ENCODE results near the gene SLC44A5.

The SLC44A5 gene

DNA sequence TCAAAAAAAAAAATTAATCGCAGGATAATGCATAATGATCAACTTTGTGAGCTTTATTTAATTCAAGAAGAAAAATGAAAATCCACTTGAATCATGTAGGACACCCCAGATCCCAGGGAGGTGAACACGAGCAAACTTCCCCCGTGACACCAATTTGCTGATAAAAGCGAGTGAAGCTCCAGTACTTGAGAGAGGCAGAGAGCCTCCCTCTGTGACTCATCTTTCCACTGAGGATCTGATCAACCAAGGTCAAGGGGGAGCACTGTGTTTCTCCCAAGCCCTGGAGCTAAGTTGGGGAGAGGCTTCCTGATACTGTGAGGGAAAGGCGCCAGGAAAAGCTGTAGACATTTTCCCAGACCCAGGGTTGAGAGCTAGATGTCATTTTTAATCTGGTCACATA is 160.9 kb downstream of the SLC44A5 start:
- no peak for DNase-seq (ENCODE audit: low read depth)
- H3K4me3 ChIP-seq (ENCODE audit: low read depth, low read length), result no peak overlapping the region
- TF ChIP-seq, protein P1, sequence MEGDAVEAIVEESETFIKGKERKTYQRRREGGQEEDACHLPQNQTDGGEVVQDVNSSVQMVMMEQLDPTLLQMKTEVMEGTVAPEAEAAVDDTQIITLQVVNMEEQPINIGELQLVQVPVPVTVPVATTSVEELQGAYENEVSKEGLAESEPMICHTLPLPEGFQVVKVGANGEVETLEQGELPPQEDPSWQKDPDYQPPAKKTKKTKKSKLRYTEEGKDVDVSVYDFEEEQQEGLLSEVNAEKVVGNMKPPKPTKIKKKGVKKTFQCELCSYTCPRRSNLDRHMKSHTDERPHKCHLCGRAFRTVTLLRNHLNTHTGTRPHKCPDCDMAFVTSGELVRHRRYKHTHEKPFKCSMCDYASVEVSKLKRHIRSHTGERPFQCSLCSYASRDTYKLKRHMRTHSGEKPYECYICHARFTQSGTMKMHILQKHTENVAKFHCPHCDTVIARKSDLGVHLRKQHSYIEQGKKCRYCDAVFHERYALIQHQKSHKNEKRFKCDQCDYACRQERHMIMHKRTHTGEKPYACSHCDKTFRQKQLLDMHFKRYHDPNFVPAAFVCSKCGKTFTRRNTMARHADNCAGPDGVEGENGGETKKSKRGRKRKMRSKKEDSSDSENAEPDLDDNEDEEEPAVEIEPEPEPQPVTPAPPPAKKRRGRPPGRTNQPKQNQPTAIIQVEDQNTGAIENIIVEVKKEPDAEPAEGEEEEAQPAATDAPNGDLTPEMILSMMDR (IDR thresholded peaks at IDR 0.05; ENCODE audit: low read depth, low read length, missing control alignments), result no peak
- in situ Hi-C loops (cut with HindIII; ENCODE audit: low sequenced_read_pairs), result no loop called here

DNA sequence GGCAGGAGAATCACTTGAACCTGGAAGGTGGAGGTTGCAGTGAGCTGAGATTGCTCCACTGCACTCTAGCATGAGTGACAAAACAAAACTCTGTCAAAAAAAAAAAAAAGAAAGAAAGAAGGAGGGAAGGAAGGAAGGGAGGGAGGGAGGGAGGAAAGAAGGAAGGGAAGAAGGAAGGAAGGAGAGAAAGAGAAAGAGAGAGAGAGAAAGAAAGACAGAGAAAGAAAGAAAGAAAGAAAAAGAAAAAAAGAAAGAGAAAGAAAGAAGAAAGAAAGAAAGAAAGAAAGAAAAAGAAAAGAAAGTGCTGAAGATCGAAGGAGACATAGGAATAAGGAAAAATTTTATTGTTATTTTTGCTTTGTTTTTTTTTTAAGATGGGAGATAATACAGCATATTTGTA is 166.7 kb downstream of the SLC44A5 start:
- TF ChIP-seq, protein P1 (IDR thresholded peaks at IDR 0.05; ENCODE audit: low read depth, low read length, missing control alignments), result no peak
- in situ Hi-C loops (cut with HindIII; ENCODE audit: low sequenced_read_pairs), result no loop called here
- no peak for DNase-seq (ENCODE audit: low read depth)
- H3K4me3 ChIP-seq (ENCODE audit: low read depth, low read length), result no peak overlapping the region

- DNase-seq (ENCODE audit: low read depth), result no peak
- no peak overlapping the region for H3K4me3 ChIP-seq (ENCODE audit: low read depth, low read length)
- TF ChIP-seq, protein P1 (IDR thresholded peaks at IDR 0.05; ENCODE audit: low read depth, low read length, missing control alignments), result no peak
- in situ Hi-C loops (cut with HindIII; ENCODE audit: low sequenced_read_pairs), result no loop called here
Observed at GRCh38 chr1:75440274-75440673, 170.6 kb downstream of the SLC44A5 start.

DNA sequence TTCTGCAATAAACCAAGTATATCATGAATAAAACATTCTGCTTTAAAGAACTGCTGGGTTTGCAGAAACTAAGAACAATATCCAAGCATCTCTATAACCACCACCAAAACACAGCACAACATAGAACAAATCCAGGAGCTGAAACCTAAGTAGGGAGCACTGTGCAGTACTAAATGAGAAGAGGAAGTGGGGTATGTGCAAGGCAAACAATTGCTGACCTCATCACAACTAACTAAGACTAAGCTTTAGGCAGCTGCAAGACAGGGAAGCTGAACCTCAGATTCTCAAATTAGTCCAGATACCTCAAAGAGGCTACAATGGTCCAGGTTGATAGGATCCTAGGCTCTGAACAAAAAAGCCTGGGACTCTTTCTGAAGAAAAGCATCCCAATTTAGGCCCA is 172.6 kb downstream of the SLC44A5 start:
- in situ Hi-C loops (cut with HindIII; ENCODE audit: low sequenced_read_pairs), result no loop called here
- no peak overlapping the region for H3K4me3 ChIP-seq (ENCODE audit: low read depth, low read length)
- TF ChIP-seq, protein P1 (IDR thresholded peaks at IDR 0.05; ENCODE audit: low read depth, low read length, missing control alignments), result no peak
- DNase-seq (ENCODE audit: low read depth), result no peak

DNA sequence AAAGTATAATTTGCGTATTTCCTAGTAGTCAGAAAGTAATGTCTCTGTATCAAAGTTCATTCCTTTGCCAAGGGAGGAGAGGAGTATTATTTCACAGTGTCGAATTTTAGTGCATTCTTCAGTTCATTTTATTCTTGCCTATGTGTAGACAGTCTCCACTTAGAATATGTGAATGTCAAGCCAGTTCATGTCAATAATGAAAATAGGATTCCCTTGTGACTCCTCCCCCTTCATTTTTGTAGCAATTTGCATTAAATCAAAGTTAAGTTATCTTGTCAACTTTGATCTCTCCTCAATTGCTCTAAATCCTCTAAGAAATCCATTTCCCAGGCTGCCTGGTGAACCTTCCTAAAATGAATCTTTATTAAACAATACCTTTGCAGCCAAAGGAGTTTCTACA is 179.1 kb downstream of the SLC44A5 start:
- no peak overlapping the region for H3K4me3 ChIP-seq (ENCODE audit: low read depth, low read length)
- in situ Hi-C loops (cut with HindIII; ENCODE audit: low sequenced_read_pairs), result no loop called here
- no peak for DNase-seq (ENCODE audit: low read depth)
- TF ChIP-seq, protein P1 (IDR thresholded peaks at IDR 0.05; ENCODE audit: low read depth, low read length, missing control alignments), result no peak

DNA sequence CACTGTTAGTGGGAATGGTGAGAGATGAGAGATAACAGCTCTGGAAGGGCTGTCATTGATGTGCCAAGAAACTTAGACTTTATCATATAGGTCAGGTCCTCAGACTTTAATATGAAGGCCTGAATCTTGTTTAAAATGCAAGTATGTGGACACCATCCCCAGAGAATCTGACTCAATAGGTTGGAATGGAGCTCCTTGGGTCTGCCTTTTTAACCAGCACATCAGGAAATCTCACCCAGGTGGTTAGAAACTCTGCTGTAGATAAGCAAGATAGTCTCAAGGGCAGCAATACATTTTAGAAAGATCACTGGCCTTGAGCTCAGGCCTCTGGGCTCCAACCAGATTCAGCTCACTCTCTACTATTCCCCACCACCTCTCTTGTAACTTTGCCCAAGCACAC is 180.4 kb downstream of the SLC44A5 start:
- peak; percentile 11 for DNase-seq (ENCODE audit: low read depth)
- TF ChIP-seq, protein P1 (IDR thresholded peaks at IDR 0.05; ENCODE audit: low read depth, low read length, missing control alignments), result no peak
- H3K4me3 ChIP-seq (ENCODE audit: low read depth, low read length), result no peak overlapping the region
- in situ Hi-C loops (cut with HindIII; ENCODE audit: low sequenced_read_pairs), result no loop called here

DNA sequence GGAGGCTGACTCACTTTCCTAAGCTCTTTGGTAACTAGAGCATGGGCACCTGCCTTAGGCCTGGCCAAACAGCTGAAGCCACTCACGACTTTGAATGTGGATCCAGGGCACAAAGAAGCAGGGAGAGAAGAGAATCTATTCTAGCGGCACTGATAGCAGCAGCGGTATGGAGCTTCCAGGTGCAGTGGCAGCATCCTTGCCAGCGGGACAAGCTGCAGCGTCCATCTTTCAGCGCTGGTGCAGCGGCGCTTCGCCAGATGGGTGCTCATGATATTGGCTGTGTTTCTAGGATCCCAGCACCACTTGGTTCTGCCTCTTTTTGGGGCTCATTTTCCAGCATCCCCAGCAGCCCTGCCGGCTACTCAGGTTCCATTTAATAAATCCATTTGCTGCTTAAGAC is 184.2 kb downstream of the SLC44A5 start:
- in situ Hi-C loops (cut with HindIII; ENCODE audit: low sequenced_read_pairs), result no loop called here
- H3K4me3 ChIP-seq (ENCODE audit: low read depth, low read length), result no peak overlapping the region
- TF ChIP-seq, protein P1 (IDR thresholded peaks at IDR 0.05; ENCODE audit: low read depth, low read length, missing control alignments), result no peak
- DNase-seq (ENCODE audit: low read depth), result no peak
